GM12874 (cell line): Measurements from ENCODE around the gene THOC7.

Experiments
- CTCF ChIP-seq: IDR thresholded peaks from 2 replicates; pipeline ENCODE4 v1.5.1; 2011; ENCODE audit warnings: low read depth, mild to moderate bottlenecking, control low read depth, low read length, moderate library complexity; ENCODE audit not compliant: insufficient read depth

Gene THOC7

GRCh38 chr3:63863150-63864007, at the start of gene THOC7, which contains the start of gene ATXN7:
THOC7 (minus strand) TSS chr3:63863805; CDS start chr3:63863790, 15 bp downstream.
ATXN7 (plus strand) TSS chr3:63863867; CDS start chr3:63912599, 48,732 bp downstream.
- TF ChIP-seq CTCF: no peak

GRCh38 chr3:63912768-63913588, 49.4 kb upstream of the THOC7 start:
- no peak for TF ChIP-seq CTCF

- TF ChIP-seq CTCF: no peak
These were observed 48.5 kb upstream of the THOC7 start, which contains the start of gene SCAANT1 for GRCh38 chr3:63911873-63912767. SCAANT1 (minus strand) TSS chr3:63912383.

GRCh38 chr3:63911509-63911872, 47.9 kb upstream of the THOC7 start:
- no peak for TF ChIP-seq CTCF

- no peak for TF ChIP-seq CTCF
These were observed 47.3 kb upstream of the THOC7 start for GRCh38 chr3:63910891-63911290.

- no peak for TF ChIP-seq CTCF
These were observed 46.4 kb upstream of the THOC7 start for GRCh38 chr3:63910001-63910400.

- no peak for TF ChIP-seq CTCF
These were observed 45.8 kb upstream of the THOC7 start for GRCh38 chr3:63909431-63909830.
